GM20000 (cell line): ENCODE measurements around the gene DDR1.

Source experiments
- DNase-seq: peaks from one replicate; pipeline ENCODE4 v3.0.0; 2012; ENCODE audit warnings: low spot score
- CTCF ChIP-seq: IDR thresholded peaks from 2 replicates; pipeline ENCODE4 v1.5.1; 2012; ENCODE audit warnings: mild to moderate bottlenecking, control low read depth; ENCODE audit errors: extremely low read depth, missing control alignments

Gene DDR1

GRCh38 chr6:30894381-30894780 is 10.1 kb downstream of the DDR1 start:
- DNase-seq: peak; percentile 8
- TF ChIP-seq CTCF: no peak

GRCh38 chr6:30894935-30895334 is 10.6 kb downstream of the DDR1 start:
- no peak for TF ChIP-seq CTCF
- no peak for DNase-seq

- no peak for TF ChIP-seq CTCF
- DNase-seq: no peak
These were observed 11.0 kb downstream of the DDR1 start for GRCh38 chr6:30895343-30895742.

GRCh38 chr6:30896541-30896940 is 12.2 kb downstream of the DDR1 start:
- no peak for DNase-seq
- no peak for TF ChIP-seq CTCF

GRCh38 chr6:30897882-30898281 is 13.6 kb downstream of the DDR1 start:
- no peak for DNase-seq
- TF ChIP-seq CTCF: no peak

- DNase-seq: no peak
- no peak for TF ChIP-seq CTCF
These were observed 14.5 kb downstream of the DDR1 start for GRCh38 chr6:30898750-30899360.

- no peak for TF ChIP-seq CTCF
- DNase-seq: no peak
These were observed 16.6 kb downstream of the DDR1 start for GRCh38 chr6:30900863-30901417.
